ENCODE measurements around the gene TP53BP2.

GRCh38 chr1:223832637-223832943 lies 13.2 kb downstream of the TP53BP2 start:
- no peak for TF ChIP-seq CTCF (conservative IDR thresholded peaks at IDR 0.05; ENCODE audit: low read depth, low read length)
- no peak for TF ChIP-seq EZH2phosphoT487 (IDR thresholded peaks at IDR 0.05; ENCODE audit: borderline replicate concordance, low read length)
- TF ChIP-seq EZH2 (IDR thresholded peaks at IDR 0.05; ENCODE audit: low read length, unreplicated experiment): no peak

All from PC-3 (cell line).